ENCODE data around the gene PHLPP2. TPM values are rescaled to one million over a fixed set of nuclear protein-coding genes. Genes with fewer than 3 reads are reported as not detected.

The PHLPP2 gene
- total RNA-seq, 1 donor from 2014 or later: 22.5 TPM

Other genes with a start within 250 kb of the PHLPP2 start
- gene ZNF19, start 235.4 kb downstream of the PHLPP2 start, total RNA-seq: 7.8 TPM
- not detected for gene CHST4, start 198.3 kb downstream of the PHLPP2 start, total RNA-seq
- 0.13 TPM for gene TAT, start 147.6 kb downstream of the PHLPP2 start, total RNA-seq
- 0.36 TPM for gene MARVELD3, start 98.5 kb downstream of the PHLPP2 start, total RNA-seq
- gene AP1G1, start 84.1 kb upstream of the PHLPP2 start, total RNA-seq: 92.1 TPM
- 34.4 TPM for gene ATXN1L, start 121.3 kb upstream of the PHLPP2 start, total RNA-seq
- gene ZNF821, start 159.5 kb upstream of the PHLPP2 start, total RNA-seq: 6.7 TPM
- gene IST1, start 170.8 kb upstream of the PHLPP2 start, total RNA-seq: 189 TPM